Tibial nerve (tissue), 4 donors: ENCODE measurements around the gene ZNF580.

Experiments used
- EP300 ChIP-seq, 2 donors: sonication (generic); formaldehyde crosslinking; IDR thresholded peaks; one replicate each; pipeline ENCODE4 v1.6.1; 2017; ENCODE audit warnings: antibody characterized with exemption in 2 of 2, mild to moderate bottlenecking in 1 of 2
- POLR2A ChIP-seq, 2 donors: fragments of 450-650 bp; IDR thresholded peaks; one replicate each; pipeline ENCODE4 v1.6.1; 2017; ENCODE audit warnings: antibody characterized with exemption in 2 of 2, mild to moderate bottlenecking in 2 of 2, moderate library complexity in 2 of 2
- TF ChIP-seq, protein P1 (sequence below), 5 experiments: fragments of 200-600 bp in 3 of 5; fragments of 450-650 bp in 2 of 5; sonication (generic) in 3 of 5; IDR thresholded peaks; one replicate each; pipeline ENCODE4 v1.5.1; 2016 to 2019; ENCODE audit warnings: antibody characterized with exemption in 5 of 5, mild to moderate bottlenecking in 3 of 5, moderate library complexity in 2 of 5

GRCh38 chr19:55619286-55619685, 21.5 kb upstream of the ZNF580 start:
- TF ChIP-seq, protein P1, sequence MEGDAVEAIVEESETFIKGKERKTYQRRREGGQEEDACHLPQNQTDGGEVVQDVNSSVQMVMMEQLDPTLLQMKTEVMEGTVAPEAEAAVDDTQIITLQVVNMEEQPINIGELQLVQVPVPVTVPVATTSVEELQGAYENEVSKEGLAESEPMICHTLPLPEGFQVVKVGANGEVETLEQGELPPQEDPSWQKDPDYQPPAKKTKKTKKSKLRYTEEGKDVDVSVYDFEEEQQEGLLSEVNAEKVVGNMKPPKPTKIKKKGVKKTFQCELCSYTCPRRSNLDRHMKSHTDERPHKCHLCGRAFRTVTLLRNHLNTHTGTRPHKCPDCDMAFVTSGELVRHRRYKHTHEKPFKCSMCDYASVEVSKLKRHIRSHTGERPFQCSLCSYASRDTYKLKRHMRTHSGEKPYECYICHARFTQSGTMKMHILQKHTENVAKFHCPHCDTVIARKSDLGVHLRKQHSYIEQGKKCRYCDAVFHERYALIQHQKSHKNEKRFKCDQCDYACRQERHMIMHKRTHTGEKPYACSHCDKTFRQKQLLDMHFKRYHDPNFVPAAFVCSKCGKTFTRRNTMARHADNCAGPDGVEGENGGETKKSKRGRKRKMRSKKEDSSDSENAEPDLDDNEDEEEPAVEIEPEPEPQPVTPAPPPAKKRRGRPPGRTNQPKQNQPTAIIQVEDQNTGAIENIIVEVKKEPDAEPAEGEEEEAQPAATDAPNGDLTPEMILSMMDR (IDR thresholded peaks at IDR 0.05), result no peak
- TF ChIP-seq POLR2A (IDR thresholded peaks at IDR 0.05) (no peak), EP300 (IDR thresholded peaks at IDR 0.05) (no peak)
